ENCODE measurements around the gene VIP.

GRCh38 chr6:152783217-152783878, 32.8 kb downstream of the VIP start:
- TF ChIP-seq CTCF (IDR thresholded peaks at IDR 0.05; ENCODE audit: insufficient read depth, low read length, poor library complexity, severe bottlenecking): no peak
- no peak for TF ChIP-seq EZH2phosphoT487 (conservative IDR thresholded peaks at IDR 0.05; ENCODE audit: low read length)

Measured in SU-DHL-6 (cell line).